Measurements from ENCODE around the gene NUMA1. TPM values are rescaled to one million over a fixed set of nuclear protein-coding genes. Genes with fewer than 3 reads are reported as not detected.

Gene NUMA1
- total RNA-seq, 2 experiments from 2014 or later: 148 to 159 TPM

GRCh38 chr11:72030472-72031045, 49.8 kb downstream of the NUMA1 start:
- TF ChIP-seq EZH2phosphoT487 (IDR thresholded peaks at IDR 0.05; ENCODE audit: borderline replicate concordance, low read depth, low read length) (no peak), CTCF (conservative IDR thresholded peaks at IDR 0.05; ENCODE audit: low read length) (no peak)
- H3K36me3 ChIP-seq (ENCODE audit: insufficient read depth, low read length): peaks cover 60% of the 10 kb centered on the region
- DNase-seq (ENCODE audit: low spot score): no peak
- H3K4me2 ChIP-seq (ENCODE audit: low read length): no peak overlapping the region
- intact Hi-C loops (cut with micrococcal nuclease; ENCODE audit: unreplicated experiment): no loop called here
- POLR2A ChIA-PET: interaction anchor here (0.6 to 1.4 kb wide), 4 partner anchors 9 to 64 kb away, joined by 3 to 5 read pairs (median 3); no protein-coding TSS in a partner anchor
- no TSS peak for BruUV-seq (replicated peaks)
- no peaks in the 10 kb centered on the region for H3K9me2 ChIP-seq (ENCODE audit: insufficient read depth, low read length)
- CTCF ChIA-PET (ENCODE audit: unreplicated experiment): no interaction called here
- H3K79me2 ChIP-seq (ENCODE audit: insufficient read depth, low read depth, low read length): no peaks in the 10 kb centered on the region; the same call in 1 of the 2 replicates
- H4K20me1 ChIP-seq (ENCODE audit: insufficient read depth, low read length): no peaks in the 10 kb centered on the region
- no peaks in the 10 kb centered on the region for H3K9me3 ChIP-seq (ENCODE audit: low read length)
- no peak overlapping the region for H3K27ac ChIP-seq (ENCODE audit: low read depth, low read length, poor library complexity, severe bottlenecking)
- H2AFZ ChIP-seq (ENCODE audit: low read length): no peak overlapping the region
- H3K4me1 ChIP-seq (ENCODE audit: insufficient read depth, low read length, poor library complexity, severe bottlenecking): peaks cover 14% of the 10 kb centered on the region
- H3K4me3 ChIP-seq (ENCODE audit: low read depth, low read length, poor library complexity, severe bottlenecking): no peak overlapping the region

GRCh38 chr11:72026090-72026489, 54.3 kb downstream of the NUMA1 start:
- no TSS peak for BruUV-seq (replicated peaks)
- TF ChIP-seq EZH2phosphoT487 (IDR thresholded peaks at IDR 0.05; ENCODE audit: borderline replicate concordance, low read depth, low read length): no peak
- TF ChIP-seq CTCF (conservative IDR thresholded peaks at IDR 0.05; ENCODE audit: low read length): no peak
- Histone ChIP-seq H4K20me1 (ENCODE audit: insufficient read depth, low read length) (no peaks in the 10 kb centered on the region), H3K4me2 (ENCODE audit: low read length) (no peak overlapping the region), H3K36me3 (ENCODE audit: insufficient read depth, low read length) (peaks cover 71% of the 10 kb centered on the region), H3K4me3 (ENCODE audit: low read depth, low read length, poor library complexity, severe bottlenecking) (no peak overlapping the region), H3K27ac (ENCODE audit: low read depth, low read length, poor library complexity, severe bottlenecking) (no peak overlapping the region), H3K9me3 (ENCODE audit: low read length) (no peaks in the 10 kb centered on the region), H3K4me1 (ENCODE audit: insufficient read depth, low read length, poor library complexity, severe bottlenecking) (no peaks in the 10 kb centered on the region), H3K79me2 (ENCODE audit: insufficient read depth, low read depth, low read length) (no peaks in the 10 kb centered on the region), H2AFZ (ENCODE audit: low read length) (no peak overlapping the region), H3K9me2 (ENCODE audit: insufficient read depth, low read length) (no peaks in the 10 kb centered on the region)
- intact Hi-C loops (cut with micrococcal nuclease; ENCODE audit: unreplicated experiment): no loop called here
- ChIA-PET CTCF (ENCODE audit: unreplicated experiment) (interaction anchor here (2.4 kb wide), 1 partner anchor 65 kb away, joined by 22 read pairs; no protein-coding TSS in a partner anchor), POLR2A (interaction anchor here (1.1 to 2.0 kb wide), 4 partner anchors 12 to 65 kb away, joined by 3 to 7 read pairs (median 4); no protein-coding TSS in a partner anchor)
- no peak for DNase-seq (ENCODE audit: low spot score)

GRCh38 chr11:72024069-72024754, 56.1 kb downstream of the NUMA1 start:
- Histone ChIP-seq H3K4me3 (ENCODE audit: low read depth, low read length, poor library complexity, severe bottlenecking) (no peak overlapping the region), H3K9me3 (ENCODE audit: low read length) (no peaks in the 10 kb centered on the region), H3K9me2 (ENCODE audit: insufficient read depth, low read length) (no peaks in the 10 kb centered on the region), H4K20me1 (ENCODE audit: insufficient read depth, low read length) (no peaks in the 10 kb centered on the region), H3K27ac (ENCODE audit: low read depth, low read length, poor library complexity, severe bottlenecking) (no peak overlapping the region), H2AFZ (ENCODE audit: low read length) (no peak overlapping the region), H3K4me1 (ENCODE audit: insufficient read depth, low read length, poor library complexity, severe bottlenecking) (no peaks in the 10 kb centered on the region), H3K36me3 (ENCODE audit: insufficient read depth, low read length) (peaks cover 78% of the 10 kb centered on the region), H3K4me2 (ENCODE audit: low read length) (no peak overlapping the region), H3K79me2 (ENCODE audit: insufficient read depth, low read depth, low read length) (no peaks in the 10 kb centered on the region)
- CTCF ChIA-PET (ENCODE audit: unreplicated experiment): interaction anchor here (1.2 to 2.4 kb wide), 4 partner anchors 9 to 89 kb away, joined by 3 to 22 read pairs (median 4); partner anchors contain the start of gene ANAPC15
- intact Hi-C loops (cut with micrococcal nuclease; ENCODE audit: unreplicated experiment): no loop called here
- no peak for DNase-seq (ENCODE audit: low spot score)
- BruUV-seq (replicated peaks): no TSS peak
- TF ChIP-seq CTCF (conservative IDR thresholded peaks at IDR 0.05; ENCODE audit: low read length): no peak
- no peak for TF ChIP-seq EZH2phosphoT487 (IDR thresholded peaks at IDR 0.05; ENCODE audit: borderline replicate concordance, low read depth, low read length)
- POLR2A ChIA-PET: interaction anchor here (0.6 kb wide), 1 partner anchor 32 kb away, joined by 3 read pairs; no protein-coding TSS in a partner anchor

All from OCI-LY7 (cell line).